Amygdala (tissue), 56 donors: ENCODE results near the gene GPRIN1.

Experiments used
- DNase-seq, 56 donors: peaks; one replicate each; lab custom pipeline; 2025; lab: John Stamatoyannopoulos, UW

The GPRIN1 gene

DNA sequence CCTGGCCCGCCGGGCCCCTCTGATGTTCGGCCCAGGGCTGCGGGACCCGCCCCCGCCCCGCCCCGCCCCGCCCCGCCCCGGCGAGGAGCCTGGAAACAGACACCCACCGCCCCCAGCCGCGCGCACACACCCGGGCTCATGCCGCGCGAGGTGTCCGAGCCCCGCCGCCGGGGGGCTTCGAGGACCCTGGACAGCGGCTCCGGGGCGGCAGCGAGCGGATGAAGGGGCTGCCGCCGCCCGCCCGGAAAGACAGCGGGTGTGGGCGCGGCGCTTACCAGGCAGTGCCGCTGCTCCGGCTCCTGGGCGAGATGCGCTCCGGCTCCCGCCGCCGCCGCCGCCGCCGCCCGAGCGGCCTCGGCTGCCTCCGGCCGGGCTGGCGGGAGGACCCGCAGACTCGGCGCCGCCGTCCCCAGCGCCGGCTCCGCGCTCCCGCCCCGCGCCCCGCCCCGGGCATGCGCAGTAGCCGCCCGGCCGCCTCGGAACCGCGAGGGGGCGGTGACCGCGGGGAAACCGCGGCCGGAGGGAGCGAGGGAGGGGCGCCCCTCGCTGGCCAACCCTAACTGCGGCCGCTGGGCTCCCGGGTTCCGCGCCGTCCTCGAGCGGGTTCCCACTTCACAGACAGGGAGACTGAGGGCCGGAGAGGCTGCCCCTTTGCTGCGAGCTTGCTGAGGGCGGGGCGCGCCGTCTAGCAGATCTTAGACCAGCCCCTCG lies at the start of gene GPRIN1:
TSS of gene GPRIN1 (minus strand) at position 433 of the 711 bp plus-strand sequence. CDS start 10,322 bp downstream, outside the sequence.
- DNase-seq: peak in 23 of 56 donors; percentile 16 to 72 (median 39)

DNA sequence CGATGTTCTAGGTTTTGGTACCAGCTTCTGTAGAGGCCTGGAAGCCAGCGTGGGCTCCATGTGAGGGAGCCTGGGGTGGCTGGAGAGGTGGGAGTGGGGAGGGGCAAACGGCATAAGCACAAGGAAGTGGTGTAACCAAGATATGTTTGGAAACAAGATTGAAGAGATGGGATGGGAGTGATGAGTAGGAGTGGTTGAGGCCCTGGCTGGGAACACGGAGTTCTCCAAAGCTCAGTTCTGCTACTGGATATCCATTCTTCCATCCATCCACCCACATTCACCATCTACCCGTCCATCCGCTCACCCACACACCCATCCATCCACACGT lies 49.5 kb upstream of the GPRIN1 start:
- DNase-seq: peak in 6 of 56 donors; percentile 13 to 57 (median 30)

DNA sequence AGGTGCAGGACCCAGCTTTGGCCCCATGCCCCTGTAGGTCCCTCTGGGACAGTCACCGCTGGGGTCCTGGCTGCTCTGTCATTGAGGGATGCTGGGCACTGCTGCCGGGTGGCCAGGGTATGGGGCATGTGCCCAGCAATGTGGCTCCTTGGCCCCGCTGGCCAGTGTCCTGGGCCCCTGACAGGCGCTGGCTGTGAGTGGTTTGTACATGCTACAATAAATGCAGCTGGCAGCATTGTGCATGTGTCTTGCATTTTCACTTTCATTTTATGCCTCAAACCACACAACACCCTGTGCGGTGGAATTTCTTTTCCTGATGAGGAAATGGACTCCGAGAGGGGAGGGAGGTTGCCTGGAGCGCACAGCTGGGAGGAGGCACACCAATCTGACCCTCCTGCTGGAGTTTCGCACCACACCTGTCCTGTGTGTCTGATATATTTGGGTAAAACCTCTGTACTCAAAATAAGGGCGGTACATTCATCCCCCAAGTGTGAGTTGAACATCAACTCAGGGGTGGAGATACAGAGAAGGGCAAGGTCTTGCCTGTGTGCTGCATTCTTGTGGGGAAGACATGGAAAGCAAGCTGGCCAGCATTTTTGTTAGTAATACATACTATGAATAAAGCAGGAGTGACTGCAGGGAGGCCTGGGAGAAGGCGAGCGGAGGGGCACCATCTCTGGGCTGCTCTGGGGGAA lies 49.0 kb upstream of the GPRIN1 start:
- no peak for DNase-seq

DNA sequence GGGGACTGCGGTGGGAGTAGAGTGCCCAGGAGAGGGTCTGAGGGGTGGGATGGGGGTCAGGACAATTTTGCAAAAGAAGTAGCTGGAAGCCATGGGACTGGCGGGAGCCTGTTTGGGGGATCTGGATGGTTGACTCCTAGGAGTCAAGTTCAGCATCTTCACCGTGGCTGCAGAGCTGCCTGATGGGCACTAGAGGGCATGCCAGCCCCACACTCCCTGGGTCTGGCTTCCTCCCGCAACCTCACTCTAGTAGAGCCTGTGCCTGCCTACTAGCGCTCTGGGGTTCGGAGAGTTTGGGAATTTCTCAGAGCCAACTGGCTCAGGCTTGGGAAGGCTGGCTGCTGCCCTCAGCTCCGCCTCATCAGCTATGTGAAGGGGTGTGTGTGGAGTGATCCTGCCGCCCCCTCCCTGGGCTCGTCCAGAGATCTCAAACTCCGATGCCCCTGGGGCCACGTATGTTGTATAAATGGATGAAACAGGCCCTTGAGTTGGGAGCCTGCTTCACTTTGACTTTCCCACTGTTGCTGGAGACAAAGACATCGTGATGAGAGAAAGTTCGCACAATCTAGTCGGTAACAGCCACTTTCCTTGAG lies 48.1 kb upstream of the GPRIN1 start:
- peak in 51 of 56 donors; percentile 9 to 82 (median 45) for DNase-seq

DNA sequence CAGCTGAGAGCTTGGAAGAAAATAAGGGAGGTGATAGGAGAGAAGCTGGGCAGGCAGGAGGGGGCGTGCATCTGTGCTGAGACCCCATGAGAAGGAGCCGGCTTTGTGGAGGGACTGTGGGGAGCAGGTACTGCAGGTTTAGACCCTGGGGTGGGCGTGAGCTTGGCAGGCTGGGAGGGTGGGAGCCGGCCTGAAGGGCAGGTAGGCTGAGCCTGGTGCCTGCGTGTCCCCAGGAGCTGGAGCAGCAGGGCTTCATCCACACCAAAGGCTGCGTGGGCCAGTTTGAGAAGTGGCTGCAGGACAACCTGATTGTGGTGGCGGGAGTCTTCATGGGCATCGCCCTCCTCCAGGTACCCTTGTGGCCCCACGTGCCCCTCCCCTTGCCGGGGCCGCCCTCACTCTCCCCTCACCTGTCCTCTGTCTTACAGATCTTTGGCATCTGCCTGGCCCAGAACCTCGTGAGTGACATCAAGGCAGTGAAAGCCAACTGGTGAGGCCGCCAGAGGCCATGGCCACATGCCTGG lies 46.6 kb upstream of the GPRIN1 start:
- no peak for DNase-seq

DNA sequence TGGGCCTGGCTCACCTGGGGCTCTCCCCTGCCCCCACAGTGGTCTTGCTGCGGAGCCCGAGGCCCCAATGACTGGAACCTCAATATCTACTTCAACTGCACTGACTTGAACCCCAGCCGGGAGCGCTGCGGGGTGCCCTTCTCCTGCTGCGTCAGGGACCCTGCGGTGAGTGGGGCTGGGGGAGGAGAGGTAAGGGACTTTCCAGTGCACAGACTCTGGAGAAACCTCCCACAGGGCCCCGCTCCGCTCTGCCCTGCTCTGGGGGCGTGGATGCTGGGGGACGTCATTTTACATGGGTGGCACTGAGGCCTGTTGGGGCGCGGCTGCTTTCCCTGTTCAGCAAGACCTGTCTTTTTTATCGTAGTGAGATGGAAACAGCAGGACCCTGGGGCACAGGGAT lies 44.9 kb upstream of the GPRIN1 start:
- no peak for DNase-seq

DNA sequence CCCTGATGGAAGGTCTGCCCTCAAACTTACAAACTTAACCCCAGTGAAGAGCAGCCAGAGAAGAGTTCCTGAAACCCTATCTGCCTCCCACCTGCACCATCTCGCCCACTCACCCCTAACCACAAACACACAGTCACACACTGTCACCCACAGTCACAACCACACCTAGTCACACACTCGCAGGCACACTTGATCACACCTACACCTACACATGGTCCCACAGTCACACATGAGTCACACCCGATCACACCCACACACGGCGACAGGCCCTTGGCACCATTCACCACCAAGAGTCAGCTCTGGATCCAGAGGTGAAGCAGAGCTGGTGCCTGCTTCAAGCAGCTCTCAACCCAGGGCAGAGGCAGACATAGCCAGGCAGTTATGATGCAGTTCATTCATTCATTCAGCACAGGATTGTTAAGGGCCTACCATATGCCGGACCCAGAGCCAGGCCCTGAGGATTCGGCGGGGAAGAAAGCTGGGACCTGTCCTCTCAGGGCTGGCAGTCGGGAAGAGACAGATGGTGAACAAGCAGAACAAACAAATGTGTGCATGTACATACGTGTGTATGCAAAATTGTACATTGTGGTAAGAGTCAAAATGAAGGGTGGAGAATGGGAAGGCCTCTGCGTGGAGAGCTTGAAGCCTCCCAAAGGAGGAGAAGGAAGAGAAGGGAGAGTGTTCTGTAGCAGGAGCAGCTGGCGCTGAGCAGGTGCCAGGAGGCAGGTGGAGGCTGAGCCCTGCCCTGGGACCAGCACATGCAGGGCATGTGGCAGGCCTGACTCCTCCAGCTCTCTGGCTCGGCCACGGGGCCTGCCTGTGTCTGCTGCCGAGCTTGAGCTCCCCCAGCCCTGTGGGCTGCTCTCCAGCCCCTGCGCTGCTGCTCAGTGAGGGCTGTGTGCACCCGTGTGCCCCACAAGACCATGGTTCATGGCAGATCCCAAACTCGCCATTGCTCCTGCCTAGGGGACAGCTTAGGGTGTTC lies 43.7 kb upstream of the GPRIN1 start:
- DNase-seq: peak in 2 of 56 donors; percentile 31 to 36

DNA sequence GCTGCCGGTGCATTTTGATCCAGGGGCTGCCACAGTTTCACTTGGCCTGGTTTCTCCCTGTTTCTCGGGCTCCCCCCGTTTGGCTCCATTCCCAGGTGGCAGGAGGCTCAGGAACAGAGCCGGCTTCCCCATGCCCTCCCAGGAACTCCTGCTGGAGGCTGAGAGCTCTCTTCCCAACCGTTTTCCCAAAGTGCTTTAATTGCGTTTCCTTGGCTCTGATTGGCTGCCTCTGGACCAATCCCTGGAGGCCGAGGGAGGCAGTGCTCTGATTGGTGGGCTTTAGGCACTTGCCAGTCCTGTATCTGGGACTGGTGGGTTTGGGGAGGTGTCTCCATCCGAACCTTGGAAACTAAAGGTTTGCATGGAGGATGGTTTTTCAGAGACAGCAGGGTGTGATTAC lies 42.2 kb upstream of the GPRIN1 start:
- DNase-seq: peak in 30 of 56 donors; percentile 7 to 70 (median 42)

DNA sequence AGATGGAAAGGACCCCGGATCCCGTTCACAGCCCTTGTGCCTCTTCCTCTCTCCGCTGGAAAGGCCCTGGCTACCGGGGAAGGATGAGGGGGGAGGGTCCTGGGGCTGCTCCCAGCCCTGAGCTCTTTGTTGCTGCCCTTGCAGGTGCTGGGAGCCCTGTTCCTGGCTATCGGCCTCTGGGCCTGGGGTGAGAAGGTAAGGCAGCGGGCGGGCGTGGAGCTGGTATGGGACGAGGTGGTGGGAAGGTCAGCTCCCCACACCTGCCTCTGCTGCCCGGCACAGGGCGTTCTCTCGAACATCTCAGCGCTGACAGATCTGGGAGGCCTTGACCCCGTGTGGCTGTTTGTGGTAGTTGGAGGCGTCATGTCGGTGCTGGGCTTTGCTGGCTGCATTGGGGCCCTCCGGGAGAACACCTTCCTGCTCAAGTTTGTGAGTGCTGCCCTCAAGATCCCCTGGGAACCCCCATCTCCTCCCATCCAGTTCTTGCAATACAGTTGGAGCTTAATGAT lies 41.6 kb upstream of the GPRIN1 start:
- DNase-seq: no peak

DNA sequence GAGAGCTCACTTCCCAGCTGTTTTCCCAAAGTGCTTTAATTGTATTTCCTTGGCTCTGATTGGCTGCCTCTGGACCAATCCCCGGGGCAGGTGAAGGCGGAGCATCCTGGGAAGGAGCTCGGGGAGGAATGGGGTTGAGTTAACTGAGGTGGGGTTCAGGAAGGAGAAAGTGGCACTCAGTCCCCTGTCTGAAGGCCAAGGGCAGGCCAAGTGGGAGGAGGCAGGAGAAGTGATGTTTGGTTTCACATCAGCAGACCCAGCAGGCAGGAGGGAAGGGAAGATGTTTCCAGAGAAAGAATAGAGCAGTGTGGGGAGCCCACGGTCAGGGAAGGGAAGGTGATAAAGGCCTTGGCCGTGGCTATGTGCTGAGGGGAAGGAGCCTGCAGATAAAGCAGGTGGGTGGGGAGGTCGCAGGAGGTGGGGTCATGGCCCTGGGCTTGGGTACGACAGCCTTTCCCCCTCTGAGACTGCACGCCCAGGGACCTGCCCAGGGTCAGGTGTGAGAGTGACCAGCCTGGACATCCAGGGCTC lies 40.5 kb upstream of the GPRIN1 start:
- peak in 3 of 56 donors; percentile 12 to 30 (median 26) for DNase-seq

DNA sequence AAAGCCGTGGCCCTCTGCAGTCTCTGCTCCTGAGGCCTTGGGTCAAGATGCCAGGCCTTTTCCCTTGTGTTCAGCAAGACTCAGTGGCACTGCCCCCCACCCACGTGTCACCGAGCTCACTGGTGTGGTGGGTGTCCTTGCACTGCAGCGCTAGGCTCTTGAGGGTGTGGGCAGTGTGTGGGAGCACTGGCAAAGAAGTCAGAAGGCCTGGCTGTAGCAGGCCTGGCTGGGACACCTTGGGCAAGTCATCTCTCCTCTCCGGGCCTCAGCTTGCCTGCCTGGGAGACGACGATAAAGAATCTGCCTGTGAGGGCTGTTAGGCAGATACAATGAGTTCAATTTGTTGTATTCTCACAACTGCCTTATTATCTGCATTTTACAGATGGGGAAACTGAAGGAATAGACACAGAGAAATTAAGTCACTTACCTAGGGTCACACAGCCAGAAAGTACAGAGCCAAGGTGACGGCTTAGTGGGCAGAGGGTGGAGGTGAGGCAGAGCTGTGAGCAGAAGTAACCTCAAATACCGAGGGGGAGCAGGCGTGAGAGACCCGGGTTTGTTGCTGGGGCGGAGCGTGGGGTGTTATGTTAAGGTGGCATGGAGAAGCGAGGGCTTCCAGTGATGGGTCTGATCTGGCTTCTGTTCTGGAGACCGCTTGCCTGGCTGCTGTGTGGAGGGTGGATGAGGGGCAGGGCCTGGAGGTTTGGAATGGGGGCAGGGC lies 38.7 kb upstream of the GPRIN1 start:
- DNase-seq: no peak

DNA sequence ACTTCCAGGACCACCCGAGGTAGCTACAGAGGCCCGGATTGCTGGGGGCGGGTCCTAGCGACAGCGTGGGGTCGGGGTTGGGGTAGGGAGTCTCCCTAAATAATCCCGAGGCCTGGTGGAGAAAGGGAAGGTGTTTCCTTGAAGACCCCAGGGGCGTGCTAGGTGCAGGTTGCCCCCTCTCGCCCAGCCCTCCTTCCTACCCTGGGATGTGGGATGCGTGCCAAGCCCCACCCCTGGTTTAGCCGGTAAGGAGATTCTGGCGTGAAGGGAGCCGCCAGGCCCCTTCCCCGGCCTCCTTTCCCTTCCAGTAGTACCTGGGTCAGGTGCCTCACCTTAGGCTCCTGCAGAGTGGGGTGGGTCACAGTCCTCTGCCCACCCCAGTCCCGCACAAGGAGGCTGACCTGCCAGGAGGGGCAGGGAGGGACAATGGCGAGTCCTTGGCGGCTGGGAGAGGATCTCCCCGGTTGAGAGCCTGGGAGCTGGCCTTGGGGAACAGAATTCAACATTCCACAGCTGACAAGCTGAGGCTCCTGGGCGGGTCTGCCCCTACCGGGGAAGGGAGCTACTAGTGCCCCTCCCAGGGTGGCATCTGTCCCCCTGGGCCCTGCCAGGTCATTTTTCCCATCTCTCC lies 38.0 kb upstream of the GPRIN1 start:
- peak in 13 of 56 donors; percentile 18 to 63 (median 35) for DNase-seq

DNA sequence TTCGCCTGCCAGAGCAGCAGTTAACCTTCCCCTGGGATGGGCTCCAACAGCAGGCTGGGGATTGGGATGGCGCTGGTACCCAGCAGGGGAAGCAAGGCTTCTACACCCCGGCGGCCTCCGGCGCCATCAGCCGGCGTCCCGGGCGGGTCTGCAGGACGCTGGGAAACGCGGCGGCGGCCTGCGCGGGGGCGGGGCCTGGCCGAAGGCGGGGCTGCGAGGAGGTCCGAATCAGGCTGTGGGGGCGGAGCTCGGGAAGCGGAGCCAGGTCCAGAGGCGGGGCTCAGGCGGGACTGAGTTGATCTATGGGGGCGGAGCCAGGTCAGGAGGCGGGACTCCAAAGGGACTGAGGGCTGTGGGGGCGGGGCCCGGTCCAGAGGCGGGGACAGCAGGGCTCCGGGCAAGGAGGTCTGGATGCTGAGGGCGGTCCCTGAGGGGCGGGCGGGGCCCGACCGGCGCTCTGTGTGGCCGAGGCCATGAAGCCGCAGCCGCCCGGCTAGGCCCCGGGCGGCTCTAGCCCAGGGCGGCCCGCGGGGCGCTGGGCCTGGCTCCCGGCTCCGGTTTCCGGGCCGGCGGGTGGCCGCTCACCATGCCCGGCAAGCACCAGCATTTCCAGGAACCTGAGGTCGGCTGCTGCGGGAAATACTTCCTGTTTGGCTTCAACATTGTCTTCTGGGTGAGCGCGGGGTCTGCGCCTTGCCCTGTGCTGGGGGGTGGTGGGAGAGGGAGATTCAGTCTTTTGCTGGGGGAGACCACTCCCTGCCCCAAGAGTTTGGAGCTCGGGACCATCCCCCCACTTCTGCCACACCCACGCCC lies 37.3 kb upstream of the GPRIN1 start, which contains the start of gene TSPAN17:
TSS of gene TSPAN17 (plus strand) at position 455 of the 813 bp plus-strand sequence. CDS start at position 587, 132 bp downstream.
- peak; percentile 61 to 100 (median 98) for DNase-seq

DNA sequence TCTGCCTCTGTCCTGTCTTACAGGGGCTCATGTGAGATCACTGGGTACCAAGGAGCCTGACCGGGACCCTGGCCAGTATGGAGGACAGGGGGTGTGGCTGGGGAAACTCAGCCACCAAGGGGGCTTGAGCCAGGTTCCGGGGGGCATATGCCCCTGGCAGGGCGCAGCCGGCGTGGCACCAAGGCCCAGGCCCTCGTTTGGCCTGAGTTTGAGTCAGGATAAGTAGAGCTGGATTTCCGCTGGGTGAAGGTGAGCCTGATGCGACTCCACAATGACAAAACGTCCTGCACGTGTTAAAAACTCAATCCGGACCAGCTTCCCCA lies 36.7 kb upstream of the GPRIN1 start:
- DNase-seq: no peak

DNA sequence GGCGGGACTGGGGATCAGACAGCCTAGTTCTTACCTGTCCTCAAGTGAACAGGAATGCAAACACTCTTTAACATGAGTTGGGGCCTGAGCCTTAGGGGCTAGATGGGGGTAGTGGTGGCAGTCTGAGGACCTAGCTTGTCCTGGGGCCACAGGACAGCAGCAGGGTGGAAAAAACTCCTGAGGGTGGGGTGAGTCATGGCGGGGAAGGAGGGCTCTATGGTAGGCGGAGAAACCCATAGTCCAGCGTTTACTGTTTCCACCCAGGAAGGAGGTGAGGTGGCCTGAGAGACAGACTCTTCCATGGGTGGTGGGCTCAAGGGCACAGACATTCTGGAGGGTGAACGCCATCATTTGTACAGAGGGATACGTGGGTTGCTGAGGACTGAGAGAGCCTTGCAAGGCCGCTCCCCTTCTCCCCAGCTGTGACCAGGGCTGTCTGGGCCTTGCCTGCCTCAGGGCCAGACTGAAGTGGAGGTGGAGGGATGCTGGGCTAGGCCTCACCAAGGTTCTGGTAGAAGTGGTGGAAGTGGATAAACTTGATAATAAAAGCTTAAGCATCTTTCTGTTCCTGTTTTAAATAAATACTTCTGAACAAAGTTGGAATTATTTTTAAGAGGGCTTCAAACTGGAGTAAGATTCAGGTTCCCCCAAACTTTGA lies 36.2 kb upstream of the GPRIN1 start:
- DNase-seq: no peak

DNA sequence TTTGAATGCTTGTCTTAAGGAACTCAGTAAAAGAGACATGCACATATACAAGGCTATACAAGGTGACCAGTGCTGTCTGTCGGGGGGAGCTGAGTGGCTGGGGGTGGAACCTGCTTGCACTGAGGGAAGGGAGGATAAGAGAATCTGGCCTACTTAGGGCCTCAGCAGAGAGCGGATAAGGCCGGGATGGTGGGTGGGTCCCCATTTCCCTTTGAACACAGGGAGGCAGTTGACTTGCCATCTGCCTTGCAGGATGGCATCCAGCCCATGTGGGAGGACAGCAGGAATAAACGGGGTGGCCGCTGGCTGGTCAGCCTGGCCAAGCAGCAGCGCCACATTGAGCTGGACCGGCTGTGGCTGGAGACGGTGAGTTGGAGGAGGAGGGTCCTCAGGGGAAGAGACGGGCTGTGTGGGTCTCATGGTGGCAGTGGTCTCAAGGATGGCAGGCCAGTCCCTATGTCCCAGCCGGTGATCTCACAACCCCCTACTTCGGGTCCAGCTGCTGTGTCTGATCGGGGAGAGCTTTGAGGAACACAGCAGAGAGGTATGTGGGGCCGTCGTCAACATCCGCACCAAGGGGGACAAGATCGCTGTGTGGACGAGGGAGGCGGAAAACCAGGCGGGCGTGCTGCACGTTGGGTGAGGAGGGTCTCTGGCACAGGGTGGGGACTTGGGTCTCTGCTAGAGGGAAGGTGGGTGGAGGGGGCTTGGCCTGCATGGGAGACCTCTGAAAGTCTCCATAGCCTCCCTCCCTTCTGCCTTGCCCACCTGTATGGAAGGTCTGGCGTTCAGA lies 35.1 kb upstream of the GPRIN1 start:
- DNase-seq: no peak
